HEK293T (cell line): ENCODE results near the gene PDE10A.

ENCODE experiments used
- CTBP1 ChIP-seq: fragments of 450-650 bp; IDR thresholded peaks from 2 replicates; pipeline ENCODE4 v1.6.1; 2016; ENCODE audit warnings: borderline replicate concordance
- ELF4 ChIP-seq: fragments of 450-650 bp; IDR thresholded peaks from 2 replicates; pipeline ENCODE4 v1.6.1; 2017; ENCODE audit warnings: antibody characterized with exemption
- FOXA1 ChIP-seq: fragments of 450-650 bp; IDR thresholded peaks from 2 replicates; pipeline ENCODE4 v1.6.1; 2016; ENCODE audit warnings: mild to moderate bottlenecking
- FOXK2 ChIP-seq: fragments of 450-650 bp; IDR thresholded peaks from 2 replicates; pipeline ENCODE4 v1.6.1; 2016; ENCODE audit warnings: mild to moderate bottlenecking
- FOXM1 ChIP-seq: fragments of 450-650 bp; IDR thresholded peaks from 2 replicates; pipeline ENCODE4 v1.6.1; 2017; ENCODE audit warnings: mild to moderate bottlenecking, borderline replicate concordance
- HDGF ChIP-seq: fragments of 450-650 bp; IDR thresholded peaks from 2 replicates; pipeline ENCODE4 v1.6.1; 2017; ENCODE audit warnings: antibody characterized with exemption, borderline replicate concordance
- PKNOX1 ChIP-seq: fragments of 450-650 bp; IDR thresholded peaks from 2 replicates; pipeline ENCODE4 v1.6.1; 2016
- SP1 ChIP-seq: fragments of 450-650 bp; IDR thresholded peaks from 2 replicates; pipeline ENCODE4 v1.6.1; 2017
- SUZ12 ChIP-seq: fragments of 450-650 bp; IDR thresholded peaks from 2 replicates; pipeline ENCODE4 v1.6.1; 2016; ENCODE audit warnings: mild to moderate bottlenecking
- TARDBP ChIP-seq: fragments of 450-650 bp; IDR thresholded peaks from 2 replicates; pipeline ENCODE4 v1.6.1; 2016

GRCh38 chr6:165447141-165447540, 215.9 kb downstream of the PDE10A start:
- TF ChIP-seq FOXM1: no peak
- TF ChIP-seq FOXK2: no peak
- no peak for TF ChIP-seq TARDBP
- TF ChIP-seq HDGF: no peak
- TF ChIP-seq SUZ12: no peak
- TF ChIP-seq ELF4: no peak
- TF ChIP-seq FOXA1: no peak
- no peak for TF ChIP-seq CTBP1
- TF ChIP-seq SP1: no peak
- no peak for TF ChIP-seq PKNOX1
